Astrocyte of the cerebellum (primary cell): ENCODE data around the gene KANK3.
"Not testable (repeated sequence)": the region's sequence is repeated elsewhere in the genome, so short reads cannot be mapped to it uniquely, and the experiment has no call there.

ENCODE experiments used
- DNase-seq: peaks from one replicate; pipeline ENCODE4 v3.0.0-alpha.2; 2011; ENCODE audit warnings: low read depth
- H3K4me3 ChIP-seq: 2 replicates; pipeline ENCODE4 v1.5.1; 2011; ENCODE audit warnings: mild to moderate bottlenecking, low read depth, low read length, moderate library complexity
- in situ Hi-C: cut with HindIII; loops from 2 replicates; pipeline ENCODE4 v1.10.0; 2017; ENCODE audit warnings: low sequenced_read_pairs
- TF ChIP-seq, protein P1 (sequence below): IDR thresholded peaks from 2 replicates; pipeline ENCODE4 v1.5.1; 2012; ENCODE audit warnings: low read length, low read depth, moderate library complexity, mild to moderate bottlenecking; ENCODE audit errors: missing control alignments

Gene KANK3

DNA sequence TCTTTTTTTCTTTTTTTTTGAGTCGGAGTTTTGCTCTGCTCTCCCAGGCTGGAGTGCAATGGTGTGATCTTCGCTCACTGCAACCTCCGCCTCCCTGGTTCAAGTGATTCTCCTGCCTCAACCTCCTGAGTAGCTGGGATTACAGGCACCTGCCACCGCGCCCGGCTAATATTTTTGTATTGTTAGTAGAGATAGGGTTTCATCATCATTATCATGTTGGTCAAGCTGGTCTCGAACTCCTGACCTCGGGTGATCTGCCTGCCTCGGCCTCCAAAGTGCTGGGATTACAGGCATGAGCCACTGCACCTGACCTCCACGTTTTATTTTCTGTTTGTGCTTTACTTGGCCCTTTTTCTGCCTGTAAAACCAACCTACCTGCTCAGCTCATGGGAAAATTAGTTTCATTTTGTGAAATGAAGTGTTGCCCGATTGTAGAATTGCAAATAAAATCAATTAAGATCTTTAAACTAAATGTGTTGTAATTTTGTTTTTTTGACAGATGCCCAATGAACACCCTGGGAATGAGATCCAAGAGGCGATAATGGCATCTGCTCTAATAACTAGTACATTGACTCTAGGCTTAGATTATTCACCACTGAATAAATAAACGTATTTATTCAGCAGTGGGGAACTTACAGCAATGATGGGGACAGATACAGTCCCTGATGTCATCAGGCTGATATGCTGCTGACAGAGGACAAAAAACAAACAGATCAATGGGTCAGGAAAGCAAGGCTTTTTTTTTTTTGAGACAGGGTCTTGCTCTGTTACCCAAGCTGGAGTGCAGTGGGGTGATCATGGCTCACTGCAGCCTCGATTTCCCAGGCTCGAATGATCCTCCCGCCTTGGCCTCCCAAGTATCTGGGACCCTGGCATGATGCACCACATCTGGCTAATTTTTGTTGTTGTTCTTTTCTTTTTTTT lies 44.9 kb upstream of the KANK3 start:
- TF ChIP-seq, protein P1, sequence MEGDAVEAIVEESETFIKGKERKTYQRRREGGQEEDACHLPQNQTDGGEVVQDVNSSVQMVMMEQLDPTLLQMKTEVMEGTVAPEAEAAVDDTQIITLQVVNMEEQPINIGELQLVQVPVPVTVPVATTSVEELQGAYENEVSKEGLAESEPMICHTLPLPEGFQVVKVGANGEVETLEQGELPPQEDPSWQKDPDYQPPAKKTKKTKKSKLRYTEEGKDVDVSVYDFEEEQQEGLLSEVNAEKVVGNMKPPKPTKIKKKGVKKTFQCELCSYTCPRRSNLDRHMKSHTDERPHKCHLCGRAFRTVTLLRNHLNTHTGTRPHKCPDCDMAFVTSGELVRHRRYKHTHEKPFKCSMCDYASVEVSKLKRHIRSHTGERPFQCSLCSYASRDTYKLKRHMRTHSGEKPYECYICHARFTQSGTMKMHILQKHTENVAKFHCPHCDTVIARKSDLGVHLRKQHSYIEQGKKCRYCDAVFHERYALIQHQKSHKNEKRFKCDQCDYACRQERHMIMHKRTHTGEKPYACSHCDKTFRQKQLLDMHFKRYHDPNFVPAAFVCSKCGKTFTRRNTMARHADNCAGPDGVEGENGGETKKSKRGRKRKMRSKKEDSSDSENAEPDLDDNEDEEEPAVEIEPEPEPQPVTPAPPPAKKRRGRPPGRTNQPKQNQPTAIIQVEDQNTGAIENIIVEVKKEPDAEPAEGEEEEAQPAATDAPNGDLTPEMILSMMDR: no peak
- no peak for DNase-seq
- no peak overlapping the region for H3K4me3 ChIP-seq
- in situ Hi-C loops: no loop called here

DNA sequence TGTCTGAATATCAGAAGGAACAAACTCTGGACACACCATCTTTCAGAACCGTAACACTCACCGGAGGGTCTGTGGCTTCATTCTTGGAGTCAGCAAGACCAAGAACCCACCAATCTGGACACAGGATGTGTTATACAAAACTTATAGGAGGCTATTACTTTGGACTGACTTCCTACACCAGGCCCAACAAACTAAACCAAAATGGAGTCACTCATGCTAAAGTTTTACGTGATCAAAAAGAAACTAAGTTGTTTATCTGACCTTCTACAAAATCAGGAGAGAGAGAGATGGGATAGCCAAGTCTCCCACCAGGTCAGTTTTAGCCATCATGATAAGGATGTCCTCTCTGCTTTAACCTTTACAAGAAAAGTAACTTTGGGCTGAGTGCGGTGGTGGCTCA lies 43.9 kb upstream of the KANK3 start:
- in situ Hi-C loops: no loop called here
- TF ChIP-seq, protein P1: no peak
- H3K4me3 ChIP-seq: no peak overlapping the region
- DNase-seq: no peak

DNA sequence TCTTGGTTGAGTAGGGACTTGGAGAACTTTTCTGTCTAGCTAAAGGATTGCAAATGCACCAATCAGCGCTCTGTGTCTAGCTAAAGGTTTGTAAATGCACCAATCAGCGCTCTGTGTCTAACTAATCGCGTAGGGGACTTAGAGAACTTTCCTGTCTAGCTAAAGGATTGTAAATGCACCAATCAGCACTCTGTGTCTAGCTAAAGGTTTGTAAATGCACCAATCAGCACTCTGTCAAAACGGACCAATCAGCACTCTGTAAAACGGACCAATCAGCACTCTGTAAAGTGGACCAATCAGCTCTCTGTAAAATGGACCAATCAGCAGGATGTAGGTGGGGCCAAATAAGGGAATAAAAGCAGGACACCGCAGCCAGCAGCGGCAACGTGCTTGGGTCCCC lies 43.4 kb upstream of the KANK3 start:
- in situ Hi-C loops, DNase-seq: not testable (repeated sequence)

DNA sequence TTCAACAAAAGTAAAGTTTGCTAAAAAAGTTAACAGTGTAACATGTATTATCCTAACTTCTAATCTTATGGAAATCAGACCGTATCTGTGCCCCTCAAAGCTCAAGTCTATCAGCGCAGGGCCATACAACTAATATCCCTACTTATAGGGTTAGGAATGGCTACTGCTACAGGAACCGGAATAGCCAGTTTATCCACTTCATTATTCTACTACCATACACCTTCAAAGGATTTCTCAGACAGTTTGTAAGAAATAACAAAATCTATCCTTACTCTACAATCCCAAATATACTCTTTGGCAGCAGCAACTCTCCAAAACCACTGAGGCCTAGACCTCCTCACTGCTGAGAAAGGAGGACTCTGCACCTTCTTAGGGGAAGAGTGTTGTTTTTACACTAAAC lies 42.5 kb upstream of the KANK3 start:
- in situ Hi-C loops, DNase-seq, H3K4me3 ChIP-seq: not testable (repeated sequence)

More for the DNA sequence above, 43.4 kb upstream of the KANK3 start:
- not testable (repeated sequence) for H3K4me3 ChIP-seq

DNA sequence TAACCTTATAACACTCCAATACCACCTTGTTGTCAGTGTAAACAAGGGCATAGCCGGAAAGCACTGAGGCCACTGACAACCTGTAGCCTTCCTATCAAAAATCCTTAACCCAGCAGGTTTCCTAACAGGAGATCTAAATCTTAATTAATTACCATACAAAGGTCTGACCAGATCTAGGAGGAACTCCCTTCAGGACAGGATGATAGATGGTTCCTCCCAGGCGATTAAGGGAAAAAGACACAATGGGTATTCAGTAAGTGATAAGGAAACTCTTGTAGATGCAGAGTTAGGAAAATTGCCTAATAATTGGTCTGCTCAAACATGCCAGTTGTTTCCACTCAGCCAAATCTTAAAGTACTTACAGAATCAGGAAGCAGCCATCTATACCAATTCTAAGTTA lies 42.0 kb upstream of the KANK3 start:
- DNase-seq, H3K4me3 ChIP-seq, in situ Hi-C loops: not testable (repeated sequence)

DNA sequence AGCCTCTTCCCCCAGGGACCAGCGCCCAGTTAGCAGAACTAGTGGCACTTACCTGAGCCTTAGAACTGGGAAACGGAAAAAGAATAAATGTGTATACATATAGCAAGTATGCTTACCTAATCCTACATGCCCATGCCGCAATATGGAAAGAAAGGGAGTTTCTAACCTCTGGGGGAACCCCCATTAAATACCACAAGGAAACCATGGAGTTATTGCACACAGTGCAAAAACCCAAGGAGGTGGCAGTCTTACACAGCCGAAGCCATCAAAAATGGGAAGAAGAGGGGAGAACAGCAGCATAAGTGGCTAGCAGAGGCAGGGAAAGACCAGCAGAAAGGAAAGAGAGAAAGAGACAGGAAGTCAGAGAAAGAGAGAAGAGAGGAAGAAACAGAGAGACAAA lies 41.5 kb upstream of the KANK3 start:
- in situ Hi-C loops, H3K4me3 ChIP-seq, DNase-seq: not testable (repeated sequence)

DNA sequence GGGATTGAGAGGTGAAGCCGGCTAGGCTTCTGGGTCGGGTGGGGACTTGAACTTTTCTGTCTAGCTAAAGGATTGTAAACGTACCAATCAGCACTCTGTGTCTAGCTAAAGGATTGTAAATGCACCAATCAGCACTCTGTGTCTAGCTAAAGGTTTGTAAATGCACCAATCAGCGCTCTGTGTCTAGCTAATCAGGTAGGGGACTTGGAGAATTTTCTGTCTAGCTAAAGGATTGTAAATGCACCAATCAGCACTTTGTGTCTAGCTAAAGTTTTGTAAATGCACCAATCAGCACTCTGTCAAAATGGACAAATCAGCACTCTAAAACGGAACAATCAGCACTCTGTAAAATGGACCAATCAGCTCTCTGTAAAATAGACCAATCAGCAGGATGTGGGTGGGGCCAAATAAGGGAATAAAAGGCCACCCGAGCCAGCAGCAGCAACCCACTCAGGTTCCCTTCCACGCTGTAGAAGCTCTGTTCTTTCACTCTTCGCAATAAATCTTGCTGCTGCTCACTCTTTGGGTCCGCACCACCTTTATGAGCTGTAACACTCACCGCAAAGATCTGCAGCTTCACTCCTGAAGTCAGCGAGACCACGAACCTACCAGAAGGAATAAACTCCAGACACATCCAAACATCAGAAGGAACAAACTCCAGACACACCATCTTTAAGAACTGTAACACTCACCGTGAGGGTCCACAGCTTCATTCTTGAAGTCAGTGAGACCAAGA lies 36.3 kb upstream of the KANK3 start:
- in situ Hi-C loops: loop anchor here (10.0 kb wide), 1 partner anchor 105 kb away; no protein-coding TSS in a partner anchor
- H3K4me3 ChIP-seq, DNase-seq: not testable (repeated sequence)

DNA sequence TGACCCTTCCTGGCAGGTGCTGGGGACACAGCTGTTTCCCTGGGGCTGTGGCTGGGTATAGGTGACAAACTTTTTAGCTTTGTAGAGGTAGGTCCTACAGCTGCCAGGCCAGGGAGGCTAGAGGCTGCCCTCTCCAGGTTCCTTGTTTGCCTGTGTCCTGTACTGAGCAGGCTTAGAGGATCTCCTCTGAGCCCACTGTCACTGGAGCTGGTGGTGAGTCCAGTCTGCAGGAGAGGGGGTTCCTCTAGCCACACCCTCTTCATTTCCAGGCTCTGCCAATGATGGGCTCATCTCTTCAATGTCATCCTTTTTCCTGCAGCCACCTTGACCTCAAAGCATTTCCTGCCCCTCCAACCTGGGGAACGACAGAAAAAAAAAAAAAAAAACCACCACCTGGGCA lies 34.5 kb upstream of the KANK3 start:
- in situ Hi-C loops: loop anchor here (10.0 kb wide), 1 partner anchor 107 kb away; no protein-coding TSS in a partner anchor
- no peak overlapping the region for H3K4me3 ChIP-seq
- TF ChIP-seq, protein P1: no peak
- DNase-seq: no peak

DNA sequence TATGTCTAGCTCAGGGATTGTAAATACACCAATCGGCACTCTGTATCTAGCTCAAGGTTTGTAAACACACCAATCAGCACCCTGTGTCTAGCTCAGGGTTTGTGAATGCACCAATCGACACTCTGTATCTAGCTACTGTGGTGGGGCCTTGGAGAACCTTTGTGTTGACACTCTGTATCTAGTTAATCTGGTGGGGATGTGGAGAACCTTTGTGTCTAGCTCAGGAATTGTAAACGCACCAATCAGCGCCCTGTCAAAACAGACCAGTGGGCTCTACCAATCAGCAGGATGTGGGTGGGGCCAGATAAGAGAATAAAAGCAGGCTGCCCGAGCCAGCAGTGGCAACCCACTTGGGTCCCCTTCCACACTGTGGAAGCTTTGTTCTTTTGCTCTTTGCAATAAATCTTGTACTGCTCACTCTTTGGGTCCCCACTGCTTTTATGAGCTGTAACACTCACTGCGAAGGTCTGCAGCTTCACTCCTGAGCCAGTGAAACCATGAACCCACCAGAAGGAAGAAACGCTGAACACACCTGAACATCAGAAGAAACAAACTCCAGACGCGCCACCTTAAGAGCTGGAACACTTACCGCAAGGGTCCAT lies 33.4 kb upstream of the KANK3 start:
- in situ Hi-C loops: loop anchor here (10.0 kb wide), 1 partner anchor 108 kb away; no protein-coding TSS in a partner anchor
- DNase-seq, H3K4me3 ChIP-seq: not testable (repeated sequence)

DNA sequence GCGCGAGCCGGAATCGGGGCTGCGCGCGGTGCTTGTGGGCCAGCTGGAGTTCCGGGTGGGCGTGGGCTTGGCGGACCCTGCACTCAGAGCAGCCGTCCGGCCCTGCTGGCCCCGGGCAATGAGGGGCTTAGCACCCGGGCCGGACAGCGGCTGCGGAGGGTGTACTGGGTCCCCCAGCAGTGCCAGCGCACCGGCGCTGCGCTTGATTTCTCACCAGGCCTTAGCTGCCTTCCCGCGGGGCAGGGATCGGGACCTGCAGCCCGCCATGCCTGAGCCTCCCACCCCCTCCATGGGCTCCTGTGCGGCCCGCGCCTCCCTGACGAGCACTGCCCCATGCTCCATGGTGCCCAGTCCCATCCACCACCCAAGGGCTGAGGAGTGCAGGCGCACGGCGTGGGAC lies 32.7 kb upstream of the KANK3 start:
- not testable (repeated sequence) for DNase-seq, H3K4me3 ChIP-seq
- in situ Hi-C loops: loop anchor here (10.0 kb wide), 1 partner anchor 109 kb away; no protein-coding TSS in a partner anchor
